Peyer's patch (tissue), 4 donors: Measurements from ENCODE around the gene ZNF503. TPM values are rescaled to one million over a fixed set of nuclear protein-coding genes. Genes with fewer than 3 reads are reported as not detected.

Source experiments
- DNase-seq, 3 donors: peaks; one replicate each; pipeline ENCODE4 v3.0.0-alpha.2; 2017 to 2019
- H3K27ac ChIP-seq, 4 donors: fragments of 200-600 bp; sonication (generic); one replicate each; pipeline ENCODE4 v1.5.1; 2016 to 2019
- H3K27me3 ChIP-seq, 2 donors: fragments of 200-600 bp; sonication (generic); one replicate each; pipeline ENCODE4 v1.5.1; 2019
- H3K36me3 ChIP-seq, 3 donors: fragments of 200-600 bp; sonication (generic); one replicate each; pipeline ENCODE4 v1.5.1; 2016 to 2019
- H3K4me1 ChIP-seq, 4 donors: fragments of 200-600 bp; sonication (generic); one replicate each; pipeline ENCODE4 v1.5.1; 2016 to 2019
- H3K4me3 ChIP-seq, 4 donors: fragments of 200-600 bp; sonication (generic); 1 replicate in 3 of 4; 2 replicates in 1 of 4; pipeline ENCODE4 v1.5.1; 2016 to 2019; ENCODE audit warnings: mild to moderate bottlenecking in 1 of 4
- H3K9me3 ChIP-seq, 4 donors: fragments of 200-600 bp; sonication (generic); one replicate each; pipeline ENCODE4 v1.5.1; 2016 to 2019; ENCODE audit warnings: mild to moderate bottlenecking in 1 of 4
- CTCF ChIP-seq, 6 experiments: fragments of 450-650 bp in 4 of 6; fragments of 200-600 bp in 2 of 6; sonication (generic) in 1 of 6; IDR thresholded peaks; one replicate each; pipeline ENCODE4 v1.5.1; 2017 to 2019; ENCODE audit warnings: antibody characterized with exemption in 6 of 6, mild to moderate bottlenecking in 3 of 6, moderate library complexity in 1 of 6
- POLR2A ChIP-seq, 2 donors: fragments of 450-650 bp; IDR thresholded peaks; one replicate each; pipeline ENCODE4 v1.5.1; 2017; ENCODE audit warnings: antibody characterized with exemption in 2 of 2, mild to moderate bottlenecking in 2 of 2, moderate library complexity in 2 of 2
- total RNA-seq, 4 donors: library from RNA; depleted of rRNA; stranded (reverse); fragments of >200 nt; gene quantifications; one replicate each; pipeline ENCODE4 v1.1.0, GENCODE V29; 2016

The ZNF503 gene
- total RNA-seq, 4 donors from 2014 or later, result 5.2 to 9.1 (median 6.4) TPM

DNA sequence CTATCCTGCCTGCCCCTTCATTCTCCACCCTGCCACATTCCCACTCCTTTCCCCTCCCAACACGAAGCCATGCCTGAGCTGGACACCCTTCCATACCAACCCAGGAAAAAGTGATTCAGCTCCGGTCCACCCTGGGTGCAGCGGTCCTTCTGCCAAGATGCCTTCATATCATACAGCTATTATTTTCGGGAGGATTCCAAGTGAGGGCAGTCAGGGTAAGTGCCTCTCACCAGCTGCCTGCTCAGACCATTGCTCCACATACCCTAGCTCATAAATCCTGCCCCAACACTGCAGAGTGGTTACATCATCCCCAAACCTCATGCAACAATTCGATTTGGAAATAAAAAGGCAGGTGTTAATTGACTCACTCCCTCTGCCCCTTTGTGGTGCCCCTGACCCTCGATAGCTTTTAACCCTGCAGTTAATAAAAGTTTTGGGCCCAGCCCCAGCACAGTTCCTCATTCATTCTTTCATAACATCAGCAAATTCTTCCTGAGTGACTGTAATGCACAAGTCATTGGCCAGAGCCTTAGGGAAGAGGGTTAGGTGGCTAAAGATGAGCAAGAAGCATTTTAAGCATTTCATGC lies 42.6 kb downstream of the ZNF503 start:
- peaks cover 0 to 23% (median 0%) of the 10 kb centered on the region in 4 donors for H3K4me1 ChIP-seq
- TF ChIP-seq CTCF (IDR thresholded peaks at IDR 0.05) (no peak), POLR2A (IDR thresholded peaks at IDR 0.05) (no peak)
- H3K36me3 ChIP-seq, result no peaks in the 10 kb centered on the region
- no peak overlapping the region for H3K4me3 ChIP-seq
- DNase-seq, result no peak
- H3K27ac ChIP-seq, result peak overlapping the region in 3 of 4 donors; percentile 32 to 81 (median 66)
- H3K27me3 ChIP-seq, result no peaks in the 10 kb centered on the region
- H3K9me3 ChIP-seq, result peaks cover 0 to 5% (median 0%) of the 10 kb centered on the region in 4 donors

DNA sequence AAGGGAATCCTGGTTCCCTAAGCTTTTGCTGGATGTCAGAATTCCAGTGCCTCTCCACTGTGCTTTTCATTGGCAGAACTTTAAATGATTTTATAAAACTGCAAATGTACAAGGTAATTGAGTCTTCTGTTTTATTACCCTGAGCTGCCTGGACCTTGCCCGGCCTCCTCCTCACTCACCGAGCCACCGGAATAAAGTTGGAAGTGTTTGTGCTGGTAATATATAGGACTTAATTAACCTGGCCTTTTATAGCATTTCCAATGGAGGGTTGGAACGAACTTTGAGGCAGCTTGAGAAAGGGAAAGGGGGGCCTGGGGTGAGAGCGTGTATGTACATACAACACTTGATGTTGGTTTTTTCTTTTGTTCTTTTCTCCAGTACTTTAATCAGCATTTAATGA lies 43.4 kb downstream of the ZNF503 start:
- Histone ChIP-seq H3K27me3 (no peaks in the 10 kb centered on the region), H3K27ac (peak overlapping the region in 3 of 4 donors; percentile 32 to 81 (median 66)), H3K9me3 (peaks cover 0 to 5% (median 0%) of the 10 kb centered on the region in 4 donors), H3K36me3 (no peaks in the 10 kb centered on the region), H3K4me3 (no peak overlapping the region), H3K4me1 (peaks cover 0 to 27% (median 0%) of the 10 kb centered on the region in 4 donors)
- DNase-seq, result peak in 2 of 3 donors; percentile 74 to 81
- no peak for TF ChIP-seq CTCF (IDR thresholded peaks at IDR 0.05)
- no peak for TF ChIP-seq POLR2A (IDR thresholded peaks at IDR 0.05)

DNA sequence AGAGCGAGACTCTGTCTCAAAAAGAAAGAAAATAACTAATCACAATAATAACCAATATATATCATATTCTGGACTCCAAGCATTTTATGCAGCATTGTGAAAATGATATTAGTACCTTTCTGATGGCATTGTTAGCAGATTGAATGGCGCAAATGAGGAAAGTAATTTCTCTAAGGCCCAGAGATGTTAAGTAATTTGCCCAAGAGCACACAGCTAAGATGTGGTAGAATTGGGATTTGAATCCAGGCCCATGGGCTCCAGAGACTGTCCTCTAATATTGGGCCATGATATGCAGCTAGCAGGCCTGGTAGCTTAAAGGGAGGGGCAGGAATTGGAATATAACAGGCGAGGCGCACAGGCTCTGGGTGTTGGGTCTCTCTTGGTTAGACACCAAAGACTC lies 44.1 kb downstream of the ZNF503 start:
- Histone ChIP-seq H3K36me3 (no peaks in the 10 kb centered on the region), H3K4me3 (no peak overlapping the region), H3K27me3 (no peaks in the 10 kb centered on the region), H3K4me1 (peaks cover 0 to 33% (median 1%) of the 10 kb centered on the region in 4 donors), H3K27ac (peak overlapping the region in 2 of 4 donors; percentile 66 to 81), H3K9me3 (peaks cover 0 to 5% (median 0%) of the 10 kb centered on the region in 4 donors)
- DNase-seq, result no peak
- TF ChIP-seq CTCF (IDR thresholded peaks at IDR 0.05), result no peak
- TF ChIP-seq POLR2A (IDR thresholded peaks at IDR 0.05), result no peak

DNA sequence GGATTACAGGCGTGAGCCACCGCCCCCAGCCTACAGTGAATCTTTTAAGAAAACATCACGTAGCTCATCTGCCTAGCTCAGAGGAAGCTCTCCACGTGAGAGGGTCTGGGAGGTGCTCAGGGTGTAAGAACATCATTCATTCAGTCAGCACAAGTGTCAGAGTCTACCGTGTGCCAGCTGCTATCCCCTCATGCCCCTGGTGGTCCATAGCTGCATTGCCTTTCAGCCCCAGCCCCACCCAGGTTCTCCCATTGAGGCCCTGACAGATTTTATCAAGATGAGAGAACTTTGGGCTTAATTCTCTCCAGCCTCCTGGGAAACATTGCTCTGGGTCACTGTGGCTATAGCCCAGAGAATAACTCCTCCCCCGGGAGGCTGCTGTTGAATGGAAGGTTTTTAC lies 45.1 kb downstream of the ZNF503 start:
- peaks cover 0 to 5% (median 0%) of the 10 kb centered on the region in 4 donors for H3K9me3 ChIP-seq
- H3K4me3 ChIP-seq, result no peak overlapping the region
- H3K27me3 ChIP-seq, result no peaks in the 10 kb centered on the region
- DNase-seq, result no peak
- no peaks in the 10 kb centered on the region for H3K36me3 ChIP-seq
- TF ChIP-seq POLR2A (IDR thresholded peaks at IDR 0.05), result no peak
- no peak for TF ChIP-seq CTCF (IDR thresholded peaks at IDR 0.05)
- H3K27ac ChIP-seq, result no peak overlapping the region
- H3K4me1 ChIP-seq, result peaks cover 0 to 33% (median 1%) of the 10 kb centered on the region in 4 donors

GRCh38 chr10:75355706-75356105 lies 45.9 kb downstream of the ZNF503 start:
- peak in 1 of 3 donors; percentile 3 for DNase-seq
- no peak for TF ChIP-seq CTCF (IDR thresholded peaks at IDR 0.05)
- no peak for TF ChIP-seq POLR2A (IDR thresholded peaks at IDR 0.05)
- no peaks in the 10 kb centered on the region for H3K36me3 ChIP-seq

More at GRCh38 chr10:75355706-75356105, 45.9 kb downstream of the ZNF503 start:
- Histone ChIP-seq H3K27ac (no peak overlapping the region), H3K9me3 (peaks cover 0 to 5% (median 0%) of the 10 kb centered on the region in 4 donors), H3K4me3 (no peak overlapping the region), H3K27me3 (no peaks in the 10 kb centered on the region), H3K4me1 (peaks cover 0 to 33% (median 1%) of the 10 kb centered on the region in 4 donors)
